Neural progenitor cell (in vitro differentiated cells): ENCODE results near the gene MYH7B. TPM values are rescaled to one million over a fixed set of nuclear protein-coding genes. Genes with fewer than 3 reads are reported as not detected.

Experiments used
- DNase-seq: peaks from one replicate; pipeline ENCODE4 v3.0.0-alpha.2; 2016; ENCODE audit warnings: low spot score
- H2AFZ ChIP-seq: fragments of 200-600 bp; sonication (generic); replicated peaks from 2 replicates; pipeline ENCODE4 v1.6.1; 2016; ENCODE audit warnings: antibody characterized with exemption
- H3F3A ChIP-seq: fragments of 200-600 bp; sonication (generic); 2 replicates; pipeline ENCODE4 v1.6.1; 2016; ENCODE audit warnings: antibody characterized with exemption, low read depth
- H3K27ac ChIP-seq: fragments of 200-600 bp; sonication (generic); 2 replicates; pipeline ENCODE4 v1.5.1; 2016; ENCODE audit warnings: mild to moderate bottlenecking
- H3K27me3 ChIP-seq: fragments of 200-600 bp; sonication (generic); 2 replicates; pipeline ENCODE4 v1.6.1; 2016; ENCODE audit warnings: mild to moderate bottlenecking, moderate library complexity
- H3K36me3 ChIP-seq: fragments of 200-600 bp; sonication (generic); 2 replicates; pipeline ENCODE4 v1.5.1; 2016
- H3K4me1 ChIP-seq: fragments of 200-600 bp; sonication (generic); 2 replicates; pipeline ENCODE4 v1.6.1; 2016; ENCODE audit warnings: mixed run types
- H3K4me2 ChIP-seq: fragments of 200-600 bp; sonication (generic); 2 replicates; pipeline ENCODE4 v1.6.1; 2016
- H3K4me3 ChIP-seq: fragments of 200-600 bp; sonication (generic); 2 replicates; pipeline ENCODE4 v1.5.1; 2016
- H3K79me2 ChIP-seq: fragments of 200-600 bp; sonication (generic); 2 replicates; pipeline ENCODE4 v1.6.1; 2016; ENCODE audit warnings: low read depth
- H3K9ac ChIP-seq: fragments of 200-600 bp; sonication (generic); 2 replicates; pipeline ENCODE4 v1.6.1; 2016
- H3K9me3 ChIP-seq: fragments of 200-600 bp; sonication (generic); 2 replicates; pipeline ENCODE4 v1.5.1; 2016; ENCODE audit warnings: low read depth
- H4K20me1 ChIP-seq: fragments of 200-600 bp; sonication (generic); 2 replicates; pipeline ENCODE4 v1.6.1; 2016; ENCODE audit warnings: low read depth
- H3K27ac Mint-ChIP-seq: 3 replicates; pipeline ENCODE4 v1.8.0; 2021; ENCODE audit warnings: mixed read lengths
- H3K27me3 Mint-ChIP-seq: 2 replicates; pipeline ENCODE4 v1.8.0; 2022; ENCODE audit warnings: low read depth, mild to moderate bottlenecking, inconsistent platforms, moderate library complexity, mixed read lengths; ENCODE audit not compliant: insufficient read depth
- H3K36me3 Mint-ChIP-seq: 3 replicates; pipeline ENCODE4 v1.8.0; 2021; ENCODE audit warnings: mixed read lengths
- H3K4me1 Mint-ChIP-seq: 3 replicates; pipeline ENCODE4 v1.8.0; 2021; ENCODE audit warnings: mixed read lengths
- H3K4me3 Mint-ChIP-seq: 3 replicates; pipeline ENCODE4 v1.8.0; 2021; ENCODE audit warnings: mild to moderate bottlenecking, moderate library complexity, mixed read lengths
- H3K9me3 Mint-ChIP-seq: 3 replicates; pipeline ENCODE4 v1.8.0; 2020; ENCODE audit warnings: mixed read lengths
- CTCF ChIP-seq: fragments of 200-600 bp; sonication (generic); IDR thresholded peaks from 2 replicates; pipeline ENCODE4 v1.5.1; 2017; ENCODE audit warnings: antibody characterized with exemption, mild to moderate bottlenecking
- EZH2 ChIP-seq: fragments of 200-600 bp; sonication (generic); IDR thresholded peaks from 2 replicates; pipeline ENCODE4 v1.6.1; 2017; ENCODE audit warnings: antibody characterized with exemption, mild to moderate bottlenecking, moderate library complexity
- EZH2phosphoT487 ChIP-seq: fragments of 200-600 bp; sonication (generic); IDR thresholded peaks from 2 replicates; pipeline ENCODE4 v1.6.1; 2017; ENCODE audit warnings: antibody characterized with exemption
- total RNA-seq: library from RNA; depleted of rRNA; stranded (reverse); fragments of >200 nt; gene quantifications from 2 replicates; pipeline ENCODE4 v1.2.3, GENCODE V29; 2015; ENCODE audit warnings: low replicate concordance

MYH7B gene
- total RNA-seq, 1 donor from 2014 or later: not detected

- peak overlapping the region; percentile 99 for H3K27ac Mint-ChIP-seq
- H3K79me2 ChIP-seq: peaks cover 11% of the 10 kb centered on the region
- H3K4me1 ChIP-seq: peaks cover 13% of the 10 kb centered on the region
- H3K4me3 ChIP-seq: peak overlapping the region; percentile 62
- peak overlapping the region; percentile 77 for H2AFZ ChIP-seq
- peak overlapping the region; percentile 58 for H3K9ac ChIP-seq
- no peak overlapping the region for H3K27ac ChIP-seq
- no peak for DNase-seq
- H3K36me3 Mint-ChIP-seq: peaks cover 1% of the 10 kb centered on the region
- H3K27me3 ChIP-seq: no peaks in the 10 kb centered on the region
- H3F3A ChIP-seq: peaks cover 20% of the 10 kb centered on the region
- no peaks in the 10 kb centered on the region for H3K36me3 ChIP-seq
- H3K4me1 Mint-ChIP-seq: peaks cover 46% of the 10 kb centered on the region
- no peaks in the 10 kb centered on the region for H3K9me3 Mint-ChIP-seq
- TF ChIP-seq CTCF: no peak
- no peak for TF ChIP-seq EZH2phosphoT487
- no peak for TF ChIP-seq EZH2
- peak overlapping the region; percentile 95 for H3K4me3 Mint-ChIP-seq
- peak overlapping the region; percentile 86 for H3K4me2 ChIP-seq
- no peaks in the 10 kb centered on the region for H4K20me1 ChIP-seq
- no peaks in the 10 kb centered on the region for H3K9me3 ChIP-seq
- H3K27me3 Mint-ChIP-seq: peaks cover 7% of the 10 kb centered on the region
These were observed 801 bp upstream of the MYH7B start for GRCh38 chr20:34954904-34955230.

DNA sequence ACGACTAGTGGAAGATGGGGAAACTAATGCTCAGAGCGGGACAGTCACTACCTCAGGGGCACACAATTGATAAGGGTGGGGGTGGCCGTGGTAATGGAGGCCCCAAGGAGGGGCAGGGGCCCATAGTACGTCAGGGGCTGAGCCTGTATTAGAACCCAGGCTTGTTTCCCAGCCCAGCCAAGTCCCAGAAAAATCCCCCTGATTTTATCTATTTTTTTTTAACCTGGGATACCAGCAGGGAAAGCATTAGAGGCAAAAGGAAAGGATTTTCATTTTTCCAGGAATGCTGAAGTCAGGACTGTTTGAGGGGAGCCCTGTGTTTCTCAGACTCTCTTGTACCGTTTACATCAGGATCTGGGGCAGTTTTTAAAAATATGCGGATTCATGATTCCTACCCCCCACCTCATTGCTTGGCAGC lies 382 bp downstream of the MYH7B start:
- peaks cover 20% of the 10 kb centered on the region for H3F3A ChIP-seq
- Mint-ChIP-seq H3K36me3 (no peaks in the 10 kb centered on the region), H3K9me3 (no peaks in the 10 kb centered on the region), H3K27me3 (peaks cover 4% of the 10 kb centered on the region), H3K4me3 (peak overlapping the region; percentile 95), H3K27ac (peak overlapping the region; percentile 99), H3K4me1 (peaks cover 49% of the 10 kb centered on the region)
- H3K27me3 ChIP-seq: no peaks in the 10 kb centered on the region
- H3K27ac ChIP-seq: no peak overlapping the region
- no peak for DNase-seq
- H4K20me1 ChIP-seq: no peaks in the 10 kb centered on the region
- peaks cover 13% of the 10 kb centered on the region for H3K4me1 ChIP-seq
- TF ChIP-seq EZH2 (no peak), EZH2phosphoT487 (no peak), CTCF (no peak)
- peak overlapping the region; percentile 86 for H3K4me2 ChIP-seq
- peak overlapping the region; percentile 51 for H2AFZ ChIP-seq
- peaks cover 11% of the 10 kb centered on the region for H3K79me2 ChIP-seq
- H3K9me3 ChIP-seq: no peaks in the 10 kb centered on the region
- peak overlapping the region; percentile 62 for H3K4me3 ChIP-seq
- H3K9ac ChIP-seq: no peak overlapping the region
- no peaks in the 10 kb centered on the region for H3K36me3 ChIP-seq

- Histone ChIP-seq H3K4me1 (peaks cover 13% of the 10 kb centered on the region), H3K79me2 (peaks cover 11% of the 10 kb centered on the region), H4K20me1 (no peaks in the 10 kb centered on the region), H3K27ac (no peak overlapping the region), H3K9me3 (no peaks in the 10 kb centered on the region), H2AFZ (peak overlapping the region; percentile 51), H3K36me3 (no peaks in the 10 kb centered on the region), H3K27me3 (no peaks in the 10 kb centered on the region), H3K9ac (no peak overlapping the region), H3F3A (peaks cover 20% of the 10 kb centered on the region), H3K4me3 (no peak overlapping the region), H3K4me2 (no peak overlapping the region)
- H3K9me3 Mint-ChIP-seq: no peaks in the 10 kb centered on the region
- H3K4me3 Mint-ChIP-seq: peak overlapping the region; percentile 95
- no peaks in the 10 kb centered on the region for H3K36me3 Mint-ChIP-seq
- H3K27ac Mint-ChIP-seq: peak overlapping the region; percentile 99
- H3K27me3 Mint-ChIP-seq: peaks cover 4% of the 10 kb centered on the region
- TF ChIP-seq EZH2phosphoT487 (no peak), EZH2 (no peak), CTCF (no peak)
- peaks cover 41% of the 10 kb centered on the region for H3K4me1 Mint-ChIP-seq
- no peak for DNase-seq
These were observed 1.2 kb downstream of the MYH7B start for GRCh38 chr20:34956751-34957472.
